ENCODE measurements around the gene SPG7. TPM values are rescaled to one million over a fixed set of nuclear protein-coding genes. Genes with fewer than 3 reads are reported as not detected.

The SPG7 gene
- total RNA-seq, 1 experiment from 2014 or later, result 118 TPM

- in situ Hi-C loops (cut with HindIII; ENCODE audit: low pct_unique_long_range_greater_than_20kb, low sequenced_read_pairs), result no loop called here
- Histone ChIP-seq H3K4me1 (ENCODE audit: control insufficient read depth, insufficient read depth, low read length) (peaks cover 38% of the 10 kb centered on the region), H3K4me3 (ENCODE audit: low read depth in 2 of 2, low read length in 2 of 2) (peak overlapping the region; percentile 81 to 84; a peak in 3 of 4 replicates), H3K27me3 (ENCODE audit: control insufficient read depth, insufficient read depth, low read length) (no peaks in the 10 kb centered on the region), H3K27ac (ENCODE audit: low read length) (peak overlapping the region; percentile 95), H3K36me3 (ENCODE audit: control insufficient read depth, insufficient read depth, low read length) (peaks cover 8% of the 10 kb centered on the region), H3K9me3 (ENCODE audit: control insufficient read depth, insufficient read depth, low read depth, low read length) (no peaks in the 10 kb centered on the region)
- ATAC-seq, result peak; percentile 63
- POLR2A ChIA-PET, result no interaction called here
- intact Hi-C loops (cut with micrococcal nuclease; ENCODE audit: unreplicated experiment), result loop anchor here (10.0 kb wide), 1 partner anchor 171 kb away; no protein-coding TSS in a partner anchor
- BruUV-seq (replicated peaks), result no TSS peak
- peak; percentile 92 for DNase-seq (ENCODE audit: low read depth, low spot score)
- TF ChIP-seq, protein P1, sequence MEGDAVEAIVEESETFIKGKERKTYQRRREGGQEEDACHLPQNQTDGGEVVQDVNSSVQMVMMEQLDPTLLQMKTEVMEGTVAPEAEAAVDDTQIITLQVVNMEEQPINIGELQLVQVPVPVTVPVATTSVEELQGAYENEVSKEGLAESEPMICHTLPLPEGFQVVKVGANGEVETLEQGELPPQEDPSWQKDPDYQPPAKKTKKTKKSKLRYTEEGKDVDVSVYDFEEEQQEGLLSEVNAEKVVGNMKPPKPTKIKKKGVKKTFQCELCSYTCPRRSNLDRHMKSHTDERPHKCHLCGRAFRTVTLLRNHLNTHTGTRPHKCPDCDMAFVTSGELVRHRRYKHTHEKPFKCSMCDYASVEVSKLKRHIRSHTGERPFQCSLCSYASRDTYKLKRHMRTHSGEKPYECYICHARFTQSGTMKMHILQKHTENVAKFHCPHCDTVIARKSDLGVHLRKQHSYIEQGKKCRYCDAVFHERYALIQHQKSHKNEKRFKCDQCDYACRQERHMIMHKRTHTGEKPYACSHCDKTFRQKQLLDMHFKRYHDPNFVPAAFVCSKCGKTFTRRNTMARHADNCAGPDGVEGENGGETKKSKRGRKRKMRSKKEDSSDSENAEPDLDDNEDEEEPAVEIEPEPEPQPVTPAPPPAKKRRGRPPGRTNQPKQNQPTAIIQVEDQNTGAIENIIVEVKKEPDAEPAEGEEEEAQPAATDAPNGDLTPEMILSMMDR (IDR thresholded peaks at IDR 0.05), result no peak
- TF ChIP-seq REST (IDR thresholded peaks at IDR 0.05; ENCODE audit: insufficient read depth in 1 of 2, low read depth in 2 of 2, low read length in 1 of 2) (no peak), SIN3A (IDR thresholded peaks at IDR 0.05; ENCODE audit: borderline replicate concordance, insufficient read depth, low read depth, low read length) (no peak), TCF7L2 (IDR thresholded peaks at IDR 0.05; ENCODE audit: low read depth, low read length) (peak; percentile 74)
- CTCF ChIA-PET, result no interaction called here
Observed at GRCh38 chr16:89505204-89506112, 2.7 kb upstream of the SPG7 start.

GRCh38 chr16:89506113-89506504 lies 2.1 kb upstream of the SPG7 start:
- CTCF ChIA-PET, result no interaction called here

More at GRCh38 chr16:89506113-89506504, 2.1 kb upstream of the SPG7 start:
- ATAC-seq, result no peak
- in situ Hi-C loops (cut with HindIII; ENCODE audit: low pct_unique_long_range_greater_than_20kb, low sequenced_read_pairs), result no loop called here
- DNase-seq (ENCODE audit: low read depth, low spot score), result no peak
- TF ChIP-seq REST (IDR thresholded peaks at IDR 0.05; ENCODE audit: insufficient read depth in 1 of 2, low read depth in 2 of 2, low read length in 1 of 2) (no peak), TCF7L2 (IDR thresholded peaks at IDR 0.05; ENCODE audit: low read depth, low read length) (no peak), SIN3A (IDR thresholded peaks at IDR 0.05; ENCODE audit: borderline replicate concordance, insufficient read depth, low read depth, low read length) (no peak), POLR2AphosphoS5 (IDR thresholded peaks at IDR 0.05; ENCODE audit: low read depth, low read length) (no peak)
- TF ChIP-seq, protein P1 (IDR thresholded peaks at IDR 0.05), result no peak
- H3K4me3 ChIP-seq (ENCODE audit: low read depth in 2 of 2, low read length in 2 of 2), result peak overlapping the region; percentile 81 to 84; a peak in 3 of 4 replicates
- BruUV-seq (replicated peaks), result no TSS peak
- peaks cover 8% of the 10 kb centered on the region for H3K36me3 ChIP-seq (ENCODE audit: control insufficient read depth, insufficient read depth, low read length)
- peak overlapping the region; percentile 95 for H3K27ac ChIP-seq (ENCODE audit: low read length)
- no peaks in the 10 kb centered on the region for H3K27me3 ChIP-seq (ENCODE audit: control insufficient read depth, insufficient read depth, low read length)
- POLR2A ChIA-PET, result no interaction called here
- intact Hi-C loops (cut with micrococcal nuclease; ENCODE audit: unreplicated experiment), result loop anchor here (10.0 kb wide), 1 partner anchor 171 kb away; no protein-coding TSS in a partner anchor
- no peaks in the 10 kb centered on the region for H3K9me3 ChIP-seq (ENCODE audit: control insufficient read depth, insufficient read depth, low read depth, low read length)
- peaks cover 38% of the 10 kb centered on the region for H3K4me1 ChIP-seq (ENCODE audit: control insufficient read depth, insufficient read depth, low read length)
